Mesodermal cell (in vitro differentiated cells): Measurements from ENCODE around the gene EIF2AK2. TPM values are rescaled to one million over a fixed set of nuclear protein-coding genes. Genes with fewer than 3 reads are reported as not detected.
A peak's percentile ranks its signal among the peaks of the same experiment; 100 is the strongest.
"Not testable (repeated sequence)": the region's sequence is repeated elsewhere in the genome, so short reads cannot be mapped to it uniquely, and the experiment has no call there.

ENCODE experiments used
- H3K27ac ChIP-seq: 2 replicates; pipeline ENCODE4 v1.7.0; 2013; ENCODE audit warnings: mild to moderate bottlenecking, low read depth, low read length, moderate library complexity; ENCODE audit not compliant: severe bottlenecking
- H3K36me3 ChIP-seq: 2 replicates; pipeline ENCODE4 v1.7.1; 2013; ENCODE audit warnings: mild to moderate bottlenecking, low read length, moderate library complexity; ENCODE audit not compliant: control insufficient read depth, insufficient read depth
- H3K4me1 ChIP-seq: one replicate; pipeline ENCODE4 v1.7.1; 2013; ENCODE audit warnings: mild to moderate bottlenecking, low read length; ENCODE audit not compliant: insufficient read depth, control insufficient read depth, poor library complexity, severe bottlenecking
- H3K4me3 ChIP-seq: 2 replicates; pipeline ENCODE4 v1.7.0; 2013; ENCODE audit warnings: low read length, control low read depth, mild to moderate bottlenecking; ENCODE audit not compliant: insufficient read depth, poor library complexity, severe bottlenecking; ENCODE audit errors: extremely low read depth
- H3K9me3 ChIP-seq: 2 replicates; pipeline ENCODE4 v1.7.1; 2013; ENCODE audit warnings: mild to moderate bottlenecking, low read length, moderate library complexity; ENCODE audit not compliant: control insufficient read depth
- WGBS, 2 experiments: methylation state at CpG; one replicate each; pipeline ENCODE4 v1.1.5; 2013; ENCODE audit warnings: missing lambda C conversion rate in 2 of 2; ENCODE audit not compliant: insufficient coverage in 2 of 2; 5-methylcytosine and 5-hydroxymethylcytosine counted together
- polyA plus RNA-seq, 2 experiments: library from polyadenylated mRNA; stranded (reverse); fragments of 50-300 nt; gene quantifications; one replicate each; pipeline ENCODE4 v1.2.3, GENCODE V29; 2013

The EIF2AK2 gene
- 16.8 TPM for polyA plus RNA-seq (2013, experiment 1 of 2)
- polyA plus RNA-seq (2013, experiment 2 of 2): 23.2 TPM

GRCh38 chr2:37156857-37157714 lies at the start of gene EIF2AK2:
TSS of gene EIF2AK2 (minus strand) at chr2:37156980. CDS start at chr2:37147806, 9,174 bp downstream.
- 21 to 30% methylated on average over 22 to 28 of the region's 55 CpGs for WGBS, 2 experiments
- peaks cover 4% of the 10 kb centered on the region for H3K36me3 ChIP-seq
- H3K27ac ChIP-seq: peak within 1 kb of the TSS; percentile 59

GRCh38 chr2:37205689-37206341 lies 49.0 kb upstream of the EIF2AK2 start:
- WGBS, 2 experiments: 38 to 71% methylated on average over 5 of the region's 5 CpGs
- Histone ChIP-seq H3K27ac (no peak overlapping the region), H3K9me3 (peaks cover 13% of the 10 kb centered on the region), H3K36me3 (peaks cover 91% of the 10 kb centered on the region), H3K4me3 (no peak overlapping the region), H3K4me1 (peaks cover 5% of the 10 kb centered on the region)

More at GRCh38 chr2:37156857-37157714, at the start of gene EIF2AK2:
- H3K4me1 ChIP-seq: no peaks in the 10 kb centered on the region
- H3K4me3 ChIP-seq: peak within 1 kb of the TSS; percentile 62
- no peaks in the 10 kb centered on the region for H3K9me3 ChIP-seq

- not testable (repeated sequence) for H3K27ac ChIP-seq, H3K4me3 ChIP-seq
- WGBS, 2 experiments: 77 to 87% methylated on average over 3 to 4 of the region's 8 CpGs
Observed at GRCh38 chr2:37205071-37205661, 48.4 kb upstream of the EIF2AK2 start.

GRCh38 chr2:37203708-37204107 lies 46.9 kb upstream of the EIF2AK2 start:
- no peak overlapping the region for H3K27ac ChIP-seq
- peaks cover 9% of the 10 kb centered on the region for H3K9me3 ChIP-seq
- no peak overlapping the region for H3K4me3 ChIP-seq
- peaks cover 5% of the 10 kb centered on the region for H3K4me1 ChIP-seq
- no CpG with 5 or more reads among the region's 2 CpGs for WGBS, 2 experiments
- H3K36me3 ChIP-seq: peaks cover 81% of the 10 kb centered on the region

More at GRCh38 chr2:37205071-37205661, 48.4 kb upstream of the EIF2AK2 start:
- not testable (repeated sequence) for H3K4me1 ChIP-seq
- Histone ChIP-seq H3K9me3 (peaks cover 13% of the 10 kb centered on the region), H3K36me3 (peaks cover 91% of the 10 kb centered on the region)

GRCh38 chr2:37201766-37202165 lies 45.0 kb upstream of the EIF2AK2 start:
- no peak overlapping the region for H3K4me3 ChIP-seq
- H3K9me3 ChIP-seq: peaks cover 9% of the 10 kb centered on the region
- no CpG with 5 or more reads among the region's 1 CpG for WGBS, 2 experiments
- peaks cover 5% of the 10 kb centered on the region for H3K4me1 ChIP-seq
- no peak overlapping the region for H3K27ac ChIP-seq
- H3K36me3 ChIP-seq: peaks cover 62% of the 10 kb centered on the region

DNA sequence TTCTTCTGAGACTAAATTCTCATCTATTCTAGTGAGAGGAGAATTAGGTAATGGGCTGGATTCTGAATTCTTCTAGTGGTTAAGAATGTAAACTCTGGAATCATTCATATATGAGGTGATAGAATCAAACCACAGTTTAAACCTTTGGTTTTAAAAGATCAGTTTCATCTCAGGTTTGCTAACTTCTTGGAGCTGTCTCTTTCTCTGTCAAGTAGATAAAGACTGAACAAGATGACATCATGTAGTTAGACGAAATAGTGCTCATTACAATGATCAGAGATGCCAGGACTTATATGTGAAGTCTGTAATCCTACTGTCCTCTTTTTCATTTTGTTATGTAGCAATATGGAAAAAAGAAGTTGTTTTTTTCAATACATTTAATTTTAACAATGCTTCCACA lies 44.4 kb upstream of the EIF2AK2 start:
- WGBS, 2 experiments: no CpG with 5 or more reads among the region's 1 CpG
- Histone ChIP-seq H3K27ac (no peak overlapping the region), H3K9me3 (peaks cover 9% of the 10 kb centered on the region), H3K4me1 (peaks cover 5% of the 10 kb centered on the region), H3K36me3 (peaks cover 56% of the 10 kb centered on the region), H3K4me3 (no peak overlapping the region)

DNA sequence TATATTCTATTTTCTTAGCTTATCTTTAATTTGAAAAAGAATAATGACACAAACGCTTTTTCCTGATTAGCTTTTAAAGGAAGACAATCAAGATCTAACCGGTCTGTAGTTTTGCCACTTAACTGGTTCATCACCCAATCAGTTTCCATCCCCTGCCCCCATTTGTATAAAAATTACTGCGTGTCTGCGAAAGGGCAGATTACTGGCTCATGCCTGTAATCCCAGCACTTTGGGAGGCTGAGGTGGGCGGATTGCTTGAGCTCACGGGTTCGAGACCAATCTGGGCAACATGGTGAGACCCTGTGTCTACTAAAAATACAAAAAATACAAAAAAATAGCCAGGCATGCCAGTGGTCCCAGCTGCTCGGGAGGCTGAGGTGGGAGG lies 41.9 kb upstream of the EIF2AK2 start:
- 79 to 90% methylated on average over 5 of the region's 8 CpGs for WGBS, 2 experiments
- no peak overlapping the region for H3K4me3 ChIP-seq
- peaks cover 32% of the 10 kb centered on the region for H3K36me3 ChIP-seq
- peaks cover 4% of the 10 kb centered on the region for H3K9me3 ChIP-seq
- H3K4me1 ChIP-seq: no peaks in the 10 kb centered on the region
- H3K27ac ChIP-seq: no peak overlapping the region

DNA sequence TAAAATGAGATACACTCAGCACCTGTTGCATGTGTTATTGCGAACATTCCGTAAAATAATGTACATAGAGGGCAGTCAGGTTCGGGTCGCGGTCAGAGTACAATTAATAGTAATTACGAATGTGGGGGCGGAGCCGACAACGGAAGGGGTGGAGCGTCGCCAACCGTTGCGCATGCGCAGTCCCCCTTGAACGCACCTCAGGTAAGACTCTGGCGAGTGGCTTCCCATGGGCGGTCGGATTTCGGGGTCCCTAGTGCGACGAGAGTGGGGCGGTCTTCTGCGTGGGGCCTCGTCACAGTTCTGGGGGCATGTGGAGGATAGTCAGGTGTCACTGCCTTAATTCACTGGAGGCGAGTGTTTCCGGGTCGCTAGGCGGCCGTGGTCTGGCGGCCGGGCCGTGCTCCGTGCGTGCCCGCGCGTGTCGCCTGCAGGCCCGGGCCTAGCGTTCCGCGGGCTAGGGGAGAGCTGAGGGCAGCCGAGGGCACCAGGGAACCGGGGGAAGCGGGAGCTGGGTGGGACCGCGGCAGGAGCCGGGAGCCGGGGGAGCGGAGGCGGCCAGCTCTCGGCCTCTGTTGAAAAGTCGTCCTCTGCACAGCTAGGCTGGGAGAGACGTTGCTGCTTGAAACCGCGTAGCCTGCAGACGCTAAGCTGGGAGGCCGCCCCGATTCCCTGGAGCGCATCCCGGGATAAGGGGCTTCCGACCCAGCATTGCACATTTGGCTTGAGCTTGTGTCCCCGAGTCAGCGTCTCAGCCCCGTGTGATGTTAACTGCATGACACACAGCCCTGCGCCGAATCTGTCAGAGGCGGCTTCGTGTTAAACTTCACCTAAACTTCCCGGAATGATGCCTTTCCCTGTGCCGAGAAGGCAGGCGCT lies 39.8 kb upstream of the EIF2AK2 start, which contains the start of gene CEBPZOS:
Gene CEBPZOS (plus strand): TSS at position 177 of the 876 bp plus-strand sequence. CDS start 3,209 bp downstream, outside the sequence.
- H3K9me3 ChIP-seq: no peaks in the 10 kb centered on the region
- H3K27ac ChIP-seq: peak within 1 kb of the TSS; percentile 1
- H3K4me3 ChIP-seq: peak within 1 kb of the TSS; percentile 46
- no peaks in the 10 kb centered on the region for H3K4me1 ChIP-seq
- peaks cover 15% of the 10 kb centered on the region for H3K36me3 ChIP-seq
- 67 to 69% methylated on average over 61 to 72 of the region's 72 CpGs for WGBS, 2 experiments

- not testable (repeated sequence) for H3K9me3 ChIP-seq, H3K4me1 ChIP-seq, H3K27ac ChIP-seq
- Histone ChIP-seq H3K4me3 (peak overlapping the region; percentile 46), H3K36me3 (peaks cover 11% of the 10 kb centered on the region)
- 91 to 96% methylated on average over 16 to 17 of the region's 20 CpGs for WGBS, 2 experiments
Observed at GRCh38 chr2:37195862-37196319, 39.1 kb upstream of the EIF2AK2 start.

- no peak overlapping the region for H3K4me3 ChIP-seq
- H3K36me3 ChIP-seq: no peaks in the 10 kb centered on the region
- no peak overlapping the region for H3K27ac ChIP-seq
- peaks cover 15% of the 10 kb centered on the region for H3K4me1 ChIP-seq
- H3K9me3 ChIP-seq: no peaks in the 10 kb centered on the region
- WGBS, 2 experiments: no CpG with 5 or more reads among the region's 1 CpG
Observed at GRCh38 chr2:37192551-37192950, 35.8 kb upstream of the EIF2AK2 start.
